B cell (primary cell): Measurements from ENCODE around the gene ZSCAN1.

Experiments used
- EZH2 ChIP-seq: IDR thresholded peaks from 2 replicates; pipeline ENCODE4 v1.6.1; 2012; ENCODE audit warnings: borderline replicate concordance, low read depth, mild to moderate bottlenecking, moderate library complexity, low read length; ENCODE audit not compliant: insufficient read depth, poor library complexity, severe bottlenecking
- TF ChIP-seq, protein P1 (sequence below): fragments of 200-600 bp; IDR thresholded peaks from one replicate; pipeline ENCODE4 v1.8.0; 2022; ENCODE audit warnings: antibody characterized with exemption, mild to moderate bottlenecking

DNA sequence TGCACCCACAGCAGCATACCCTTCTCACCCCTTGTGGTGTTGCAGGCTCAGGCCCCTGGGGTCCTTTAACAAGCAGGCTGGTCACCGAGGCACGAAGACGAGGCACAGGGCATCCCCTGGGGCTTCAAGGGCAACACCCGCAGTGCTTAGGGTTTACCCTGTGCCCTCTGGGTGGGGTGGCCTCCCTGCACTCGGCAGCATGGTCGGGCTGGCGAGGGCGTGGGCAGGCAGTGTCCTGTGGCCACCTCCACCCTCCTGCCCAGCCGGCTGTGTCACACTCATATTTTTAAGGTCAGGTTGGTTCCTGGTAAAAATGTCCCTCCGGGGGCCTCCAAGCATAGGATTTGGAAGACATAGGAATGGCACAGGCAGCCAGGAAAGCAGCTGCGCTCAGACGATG, 13.8 kb downstream of the ZSCAN1 start:
- TF ChIP-seq, protein P1, sequence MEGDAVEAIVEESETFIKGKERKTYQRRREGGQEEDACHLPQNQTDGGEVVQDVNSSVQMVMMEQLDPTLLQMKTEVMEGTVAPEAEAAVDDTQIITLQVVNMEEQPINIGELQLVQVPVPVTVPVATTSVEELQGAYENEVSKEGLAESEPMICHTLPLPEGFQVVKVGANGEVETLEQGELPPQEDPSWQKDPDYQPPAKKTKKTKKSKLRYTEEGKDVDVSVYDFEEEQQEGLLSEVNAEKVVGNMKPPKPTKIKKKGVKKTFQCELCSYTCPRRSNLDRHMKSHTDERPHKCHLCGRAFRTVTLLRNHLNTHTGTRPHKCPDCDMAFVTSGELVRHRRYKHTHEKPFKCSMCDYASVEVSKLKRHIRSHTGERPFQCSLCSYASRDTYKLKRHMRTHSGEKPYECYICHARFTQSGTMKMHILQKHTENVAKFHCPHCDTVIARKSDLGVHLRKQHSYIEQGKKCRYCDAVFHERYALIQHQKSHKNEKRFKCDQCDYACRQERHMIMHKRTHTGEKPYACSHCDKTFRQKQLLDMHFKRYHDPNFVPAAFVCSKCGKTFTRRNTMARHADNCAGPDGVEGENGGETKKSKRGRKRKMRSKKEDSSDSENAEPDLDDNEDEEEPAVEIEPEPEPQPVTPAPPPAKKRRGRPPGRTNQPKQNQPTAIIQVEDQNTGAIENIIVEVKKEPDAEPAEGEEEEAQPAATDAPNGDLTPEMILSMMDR, result no peak
- no peak for TF ChIP-seq EZH2
